ENCODE results near the gene HCK. TPM values are rescaled to one million over a fixed set of nuclear protein-coding genes. Genes with fewer than 3 reads are reported as not detected.
A peak's percentile ranks its signal among the peaks of the same experiment; 100 is the strongest.

The HCK gene
- total and polyA plus RNA-seq, 8 donors: 0.42 to 12.9 (median 2.2) TPM

GRCh38 chr20:32072168-32072750 is 20.2 kb downstream of the HCK start:
- Histone ChIP-seq H3K36me3 (no peaks in the 10 kb centered on the region), H3K4me3 (no peak overlapping the region), H3K9me3 (no peaks in the 10 kb centered on the region), H3K27me3 (no peaks in the 10 kb centered on the region), H3K27ac (no peak overlapping the region), H3K4me1 (no peaks in the 10 kb centered on the region)
- WGBS, 2 donors: 71 to 73% methylated on average over 6 of the region's 6 CpGs
- intact Hi-C loops (cut with DNase I): no loop called here
- FAIRE-seq (no peak), DNase-seq (no peak), ATAC-seq (no peak)
- no peak for TF ChIP-seq CTCF (IDR thresholded peaks at IDR 0.05)

- no peak for FAIRE-seq
Observed at GRCh38 chr20:32075534-32075933, 23.5 kb downstream of the HCK start.

GRCh38 chr20:32077190-32077589 is 25.1 kb downstream of the HCK start:
- Histone ChIP-seq H3K27me3 (no peaks in the 10 kb centered on the region), H3K36me3 (no peaks in the 10 kb centered on the region), H3K9me3 (no peaks in the 10 kb centered on the region), H3K4me1 (no peaks in the 10 kb centered on the region), H3K4me3 (no peak overlapping the region), H3K27ac (no peak overlapping the region)
- no peak for TF ChIP-seq CTCF (IDR thresholded peaks at IDR 0.05)
- intact Hi-C loops (cut with DNase I): no loop called here
- no peak for FAIRE-seq
- ATAC-seq: peak in 1 of 4 donors; percentile 52
- 72 to 76% methylated on average over 4 of the region's 4 CpGs for WGBS, 2 donors
- no peak for DNase-seq

More at GRCh38 chr20:32075534-32075933, 23.5 kb downstream of the HCK start:
- H3K36me3 ChIP-seq: no peaks in the 10 kb centered on the region
- intact Hi-C loops (cut with DNase I): no loop called here
- no peaks in the 10 kb centered on the region for H3K27me3 ChIP-seq
- DNase-seq (no peak), ATAC-seq (no peak)
- WGBS, 2 donors: 67 to 79% methylated on average over 1 of the region's 1 CpG
- no peak overlapping the region for H3K4me3 ChIP-seq
- no peak overlapping the region for H3K27ac ChIP-seq
- no peaks in the 10 kb centered on the region for H3K9me3 ChIP-seq
- TF ChIP-seq CTCF (IDR thresholded peaks at IDR 0.05): no peak
- no peaks in the 10 kb centered on the region for H3K4me1 ChIP-seq

- intact Hi-C loops (cut with DNase I): no loop called here
- DNase-seq (no peak), ATAC-seq (no peak), FAIRE-seq (no peak)
- Histone ChIP-seq H3K27me3 (no peaks in the 10 kb centered on the region), H3K36me3 (no peaks in the 10 kb centered on the region), H3K9me3 (no peaks in the 10 kb centered on the region), H3K4me1 (no peaks in the 10 kb centered on the region), H3K27ac (no peak overlapping the region), H3K4me3 (no peak overlapping the region)
- no peak for TF ChIP-seq CTCF (IDR thresholded peaks at IDR 0.05)
- 77 to 93% methylated on average over 5 of the region's 5 CpGs for WGBS, 2 donors
Observed at GRCh38 chr20:32078322-32078721, 26.3 kb downstream of the HCK start.

- no peak for TF ChIP-seq CTCF (IDR thresholded peaks at IDR 0.05)
- Histone ChIP-seq H3K9me3 (no peaks in the 10 kb centered on the region), H3K36me3 (no peaks in the 10 kb centered on the region), H3K4me1 (no peaks in the 10 kb centered on the region), H3K27me3 (no peaks in the 10 kb centered on the region), H3K4me3 (no peak overlapping the region), H3K27ac (no peak overlapping the region)
- DNase-seq (no peak), ATAC-seq (peak in 1 of 4 donors; percentile 24), FAIRE-seq (no peak)
- intact Hi-C loops (cut with DNase I): no loop called here
Observed at GRCh38 chr20:32078791-32079190, 26.7 kb downstream of the HCK start.

Data from pancreas (tissue), 10 donors.